HFFc6 (cell line): ENCODE data around the gene WWC1. TPM values are rescaled to one million over a fixed set of nuclear protein-coding genes. Genes with fewer than 3 reads are reported as not detected.

Experiments
- DNase-seq: peaks from one replicate; pipeline ENCODE4 v3.0.0-alpha.2; 2018
- H3K27ac Mint-ChIP-seq: 2 replicates; pipeline ENCODE4 v1.8.0; 2020; ENCODE audit warnings: mild to moderate bottlenecking, mixed read lengths
- H3K27me3 Mint-ChIP-seq: 2 replicates; pipeline ENCODE4 v1.8.0; 2021; ENCODE audit warnings: mild to moderate bottlenecking, moderate library complexity, mixed read lengths; ENCODE audit not compliant: insufficient read depth
- H3K36me3 Mint-ChIP-seq: 2 replicates; pipeline ENCODE4 v1.8.0; 2021; ENCODE audit warnings: low read depth, mixed read lengths
- H3K4me1 Mint-ChIP-seq: 2 replicates; pipeline ENCODE4 v1.8.0; 2020; ENCODE audit warnings: low read depth, mixed read lengths
- H3K4me3 Mint-ChIP-seq: 2 replicates; pipeline ENCODE4 v1.8.0; 2020; ENCODE audit warnings: mild to moderate bottlenecking, moderate library complexity, mixed read lengths
- H3K9me3 Mint-ChIP-seq: 2 replicates; pipeline ENCODE4 v1.8.0; 2020; ENCODE audit warnings: mild to moderate bottlenecking, mixed read lengths
- CTCF ChIP-seq: fragments of 200-600 bp; sonication (generic); IDR thresholded peaks from 2 replicates; pipeline ENCODE4 v1.5.0; 2021; ENCODE audit warnings: antibody characterized with exemption, mild to moderate bottlenecking
- total RNA-seq, 6 experiments: library from RNA; stranded (reverse); fragmentation: NEBNext Ultra II Directional; extraction: Animal tissue kit (Norgen Biotek cat#: 25700); gene quantifications; 2 replicates in 1 of 6; 3 replicates in 5 of 6; pipeline ENCODE4 v1.2.3, GENCODE V29; 2021

The WWC1 gene
- total RNA-seq, 6 experiments from 2014 or later = 3.3 to 8.4 (median 7.2) TPM

GRCh38 chr5:168438349-168438748 is 146.9 kb downstream of the WWC1 start:
- TF ChIP-seq CTCF = no peak
- H3K4me1 Mint-ChIP-seq = peaks cover 18% of the 10 kb centered on the region
- H3K27ac Mint-ChIP-seq = no peak overlapping the region; the same call in 1 of the 2 replicates
- DNase-seq = no peak
- no peak overlapping the region for H3K4me3 Mint-ChIP-seq
- H3K36me3 Mint-ChIP-seq = peaks cover 10% of the 10 kb centered on the region; the same call in 1 of the 2 replicates
- H3K27me3 Mint-ChIP-seq = peaks cover 1% of the 10 kb centered on the region; the same call in 1 of the 2 replicates
- no peaks in the 10 kb centered on the region for H3K9me3 Mint-ChIP-seq

GRCh38 chr5:168443533-168443932 is 152.1 kb downstream of the WWC1 start:
- Mint-ChIP-seq H3K27me3 (peaks cover 2% of the 10 kb centered on the region; the same call in 1 of the 2 replicates), H3K36me3 (no peaks in the 10 kb centered on the region; the same call in 1 of the 2 replicates), H3K27ac (no peak overlapping the region), H3K9me3 (no peaks in the 10 kb centered on the region), H3K4me3 (no peak overlapping the region), H3K4me1 (peaks cover under 1% of the 10 kb centered on the region; the same call in 1 of the 2 replicates)
- TF ChIP-seq CTCF = no peak
- DNase-seq = no peak

- H3K9me3 Mint-ChIP-seq = no peaks in the 10 kb centered on the region
- TF ChIP-seq CTCF = no peak
- DNase-seq = no peak
These were observed 152.7 kb downstream of the WWC1 start for GRCh38 chr5:168443950-168444700.

GRCh38 chr5:168446983-168447619 is 155.7 kb downstream of the WWC1 start:
- DNase-seq = no peak
- Mint-ChIP-seq H3K4me1 (no peaks in the 10 kb centered on the region), H3K36me3 (no peaks in the 10 kb centered on the region; the same call in 1 of the 2 replicates), H3K27ac (no peak overlapping the region), H3K27me3 (peaks cover 2% of the 10 kb centered on the region), H3K4me3 (no peak overlapping the region), H3K9me3 (no peaks in the 10 kb centered on the region)
- TF ChIP-seq CTCF = no peak

More at GRCh38 chr5:168443950-168444700, 152.7 kb downstream of the WWC1 start:
- no peaks in the 10 kb centered on the region for H3K4me1 Mint-ChIP-seq
- H3K27me3 Mint-ChIP-seq = peaks cover 2% of the 10 kb centered on the region; the same call in 1 of the 2 replicates
- H3K36me3 Mint-ChIP-seq = no peaks in the 10 kb centered on the region; the same call in 1 of the 2 replicates
- no peak overlapping the region for H3K27ac Mint-ChIP-seq
- no peak overlapping the region for H3K4me3 Mint-ChIP-seq

- TF ChIP-seq CTCF = no peak
- Mint-ChIP-seq H3K4me3 (no peak overlapping the region), H3K4me1 (no peaks in the 10 kb centered on the region), H3K36me3 (no peaks in the 10 kb centered on the region; the same call in 1 of the 2 replicates), H3K27ac (no peak overlapping the region), H3K27me3 (peaks cover 2% of the 10 kb centered on the region), H3K9me3 (no peaks in the 10 kb centered on the region)
- DNase-seq = no peak
These were observed 156.4 kb downstream of the WWC1 start for GRCh38 chr5:168447808-168448207.
